ENCODE measurements around the gene CREB3L4. TPM values are rescaled to one million over a fixed set of nuclear protein-coding genes. Genes with fewer than 3 reads are reported as not detected.
A peak's percentile ranks its signal among the peaks of the same experiment; 100 is the strongest.

The CREB3L4 gene
- total and polyA plus RNA-seq, 2 of the 13 experiments (the other 11 are each of a cell fraction or from before 2014, with no cell fraction given): 9.9 to 18.7 TPM

DNA sequence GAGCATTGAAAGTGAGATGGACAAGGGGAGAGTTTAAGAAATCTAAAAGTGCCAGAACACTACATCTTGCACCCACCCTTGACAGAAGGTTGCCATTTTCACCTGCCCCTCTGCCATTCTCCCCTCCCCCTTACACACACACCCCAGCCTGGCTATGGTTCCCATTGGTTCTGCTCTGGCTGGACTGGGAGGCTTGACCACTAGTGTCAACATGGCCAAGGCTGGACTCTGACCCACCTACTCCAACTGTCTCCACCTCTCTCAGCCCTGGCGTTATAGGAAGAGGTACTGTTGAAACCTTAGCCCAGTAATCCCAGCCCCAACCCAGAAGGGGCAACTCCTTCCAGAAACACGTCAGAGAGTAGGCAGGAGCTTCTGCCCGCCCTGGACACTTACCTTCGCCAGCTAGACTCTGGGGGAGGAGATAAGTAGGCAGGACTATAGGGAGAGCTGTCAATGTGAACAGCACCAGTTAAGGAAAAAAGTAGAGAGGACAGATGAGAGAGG is 13.8 kb upstream of the CREB3L4 start (continued):
- TF ChIP-seq ZNF281 (CRISPR knock-in tag; IDR thresholded peaks at IDR 0.05; ENCODE audit: borderline replicate concordance) (peak; percentile 94), IRF2 (CRISPR knock-in tag; IDR thresholded peaks at IDR 0.05) (0 out of 2 replicates have a peak, but pooled peaks have one; percentile 36), ZNF446 (CRISPR knock-in tag; IDR thresholded peaks at IDR 0.05) (no peak), ZNF225 (CRISPR knock-in tag; IDR thresholded peaks at IDR 0.05) (no peak), ZNF292 (CRISPR knock-in tag; IDR thresholded peaks at IDR 0.05; ENCODE audit: borderline replicate concordance, low read depth) (peak; percentile 51; the same call in 1 of the 2 replicates), HOXA9 (CRISPR knock-in tag; IDR thresholded peaks at IDR 0.05; ENCODE audit: borderline replicate concordance) (no peak), ZNF331 (CRISPR knock-in tag; IDR thresholded peaks at IDR 0.05) (peak; percentile 90), KLF9 (CRISPR knock-in tag; IDR thresholded peaks at IDR 0.05; ENCODE audit: low read depth) (no peak), SPEN (CRISPR knock-in tag; IDR thresholded peaks at IDR 0.05; ENCODE audit: low read depth) (peak; percentile 55; the same call in 1 of the 2 replicates), CREM (IDR thresholded peaks at IDR 0.05) (peak; percentile 31; the same call in 1 of the 2 replicates), CREM (CRISPR knock-in tag; IDR thresholded peaks at IDR 0.05) (no peak), ZNF652 (CRISPR knock-in tag; IDR thresholded peaks at IDR 0.05; ENCODE audit: borderline replicate concordance, low read depth) (no peak), ZNF781 (CRISPR knock-in tag; IDR thresholded peaks at IDR 0.05; ENCODE audit: borderline replicate concordance, not compliant biosample characterization) (no peak), ZNF704 (CRISPR knock-in tag; IDR thresholded peaks at IDR 0.05; ENCODE audit: borderline replicate concordance) (no peak), ZNF567 (CRISPR knock-in tag; IDR thresholded peaks at IDR 0.05; ENCODE audit: borderline replicate concordance) (peak; percentile 82; the same call in 1 of the 2 replicates), SKI (IDR thresholded peaks at IDR 0.05; ENCODE audit: partially characterized antibody) (peak; percentile 38), LRRFIP1 (CRISPR knock-in tag; conservative IDR thresholded peaks at IDR 0.05) (no peak), SOX5 (CRISPR knock-in tag; IDR thresholded peaks at IDR 0.05; ENCODE audit: borderline replicate concordance) (peak; percentile 54), FOXA1 (IDR thresholded peaks at IDR 0.05) (peak; percentile 70), FOXA1 (CRISPR knock-in tag; IDR thresholded peaks at IDR 0.05) (peak; percentile 97), ZNF772 (CRISPR knock-in tag; IDR thresholded peaks at IDR 0.05) (0 out of 2 replicates have a peak, but pooled peaks have one; percentile 47), ATRX (CRISPR knock-in tag; IDR thresholded peaks at IDR 0.05; ENCODE audit: borderline replicate concordance) (no peak), RNF2 (conservative IDR thresholded peaks at IDR 0.05; ENCODE audit: low read depth) (no peak), ZFYVE20 (CRISPR knock-in tag; IDR thresholded peaks at IDR 0.05; ENCODE audit: borderline replicate concordance, low read depth) (no peak), HNF4A (CRISPR knock-in tag; IDR thresholded peaks at IDR 0.05) (peak; percentile 89), ZSCAN25 (CRISPR knock-in tag; IDR thresholded peaks at IDR 0.05) (peak; percentile 73; the same call in 1 of the 2 replicates), SNAPC2 (CRISPR knock-in tag; IDR thresholded peaks at IDR 0.05) (no peak)

All from HepG2 (cell line).